Activated CD8-positive, alpha-beta T cell treated with anti-CD3 and anti-CD28 coated beads for 36 hours (primary cell): Measurements from ENCODE around the gene CXCL9. TPM values are rescaled to one million over a fixed set of nuclear protein-coding genes. Genes with fewer than 3 reads are reported as not detected.

ENCODE experiments used
- ATAC-seq: fragments of 200-7000 bp; cut with Tn5 transposase; one replicate; pipeline ENCODE4 v1.10.0; 2021; ENCODE audit warnings: mild to moderate bottlenecking, moderate library complexity
- CTCF ChIA-PET: fragments of 350-600 bp; sonication (Branson Sonifier 250); formaldehyde crosslinking; loops from one replicate; lab custom pipeline; 2021; ENCODE audit warnings: antibody characterized with exemption; lab: Charles Lee
- POLR2A ChIA-PET: fragments of 350-600 bp; sonication (Branson Sonifier 250); formaldehyde crosslinking; loops from one replicate; lab custom pipeline; 2021; ENCODE audit warnings: antibody characterized with exemption; lab: Charles Lee
- DNase-seq: peaks from one replicate; pipeline ENCODE4 v3.0.0-alpha.2; 2020
- H3K27ac Mint-ChIP-seq: one replicate; pipeline ENCODE4 v1.8.0; 2021; ENCODE audit warnings: mild to moderate bottlenecking, mixed read lengths
- H3K27me3 Mint-ChIP-seq: one replicate; pipeline ENCODE4 v1.8.0; 2021; ENCODE audit warnings: mixed read lengths
- H3K36me3 Mint-ChIP-seq: one replicate; pipeline ENCODE4 v1.8.0; 2021; ENCODE audit warnings: low read depth, mixed read lengths
- H3K4me1 Mint-ChIP-seq: one replicate; pipeline ENCODE4 v1.8.0; 2021; ENCODE audit warnings: low read depth, mixed read lengths
- H3K4me3 Mint-ChIP-seq: one replicate; pipeline ENCODE4 v1.8.0; 2021; ENCODE audit warnings: mild to moderate bottlenecking, moderate library complexity, mixed read lengths
- H3K9me3 Mint-ChIP-seq: one replicate; pipeline ENCODE4 v1.8.0; 2021; ENCODE audit warnings: mixed read lengths
- CTCF ChIP-seq: fragments of 200-600 bp; IDR thresholded peaks from one replicate; pipeline ENCODE4 v1.8.0; 2022; ENCODE audit warnings: antibody characterized with exemption, mild to moderate bottlenecking
- intact Hi-C: fragments of 100-400 bp; cut with micrococcal nuclease; formaldehyde crosslinking; loops from one replicate; pipeline ENCODE4 v1.10.0; 2022
- total RNA-seq, 2 experiments: library from RNA; stranded (reverse); gene quantifications; one replicate each; pipeline ENCODE4 v1.2.3, GENCODE V29; 2021

The CXCL9 gene
- total RNA-seq, 2 experiments from 2014 or later = 1.3 to 1.5 TPM

GRCh38 chr4:75980576-75980975 is 26.7 kb downstream of the CXCL9 start:
- peak overlapping the region; percentile 55 for H3K27ac Mint-ChIP-seq

GRCh38 chr4:75976177-75976576 is 31.1 kb downstream of the CXCL9 start:
- no peak for DNase-seq
- ChIA-PET POLR2A (no interaction called here), CTCF (interaction anchor here (1.5 kb wide), 1 partner anchor 12 kb away, joined by 3 read pairs; no protein-coding TSS in a partner anchor)
- Mint-ChIP-seq H3K4me3 (no peak overlapping the region), H3K9me3 (peaks cover 2% of the 10 kb centered on the region), H3K27ac (no peak overlapping the region), H3K4me1 (no peaks in the 10 kb centered on the region), H3K27me3 (no peaks in the 10 kb centered on the region), H3K36me3 (peaks cover 55% of the 10 kb centered on the region)
- no peak for ATAC-seq
- intact Hi-C loops = no loop called here
- TF ChIP-seq CTCF = no peak

More at GRCh38 chr4:75980576-75980975, 26.7 kb downstream of the CXCL9 start:
- intact Hi-C loops = no loop called here
- ChIA-PET CTCF (interaction anchor here (1.5 kb wide), 1 partner anchor 15 kb away, joined by 5 read pairs; no protein-coding TSS in a partner anchor), POLR2A (no interaction called here)
- Mint-ChIP-seq H3K4me1 (no peaks in the 10 kb centered on the region), H3K9me3 (peaks cover 2% of the 10 kb centered on the region), H3K27me3 (no peaks in the 10 kb centered on the region), H3K4me3 (no peak overlapping the region), H3K36me3 (peaks cover 37% of the 10 kb centered on the region)
- ATAC-seq (no peak), DNase-seq (no peak)
- no peak for TF ChIP-seq CTCF

DNA sequence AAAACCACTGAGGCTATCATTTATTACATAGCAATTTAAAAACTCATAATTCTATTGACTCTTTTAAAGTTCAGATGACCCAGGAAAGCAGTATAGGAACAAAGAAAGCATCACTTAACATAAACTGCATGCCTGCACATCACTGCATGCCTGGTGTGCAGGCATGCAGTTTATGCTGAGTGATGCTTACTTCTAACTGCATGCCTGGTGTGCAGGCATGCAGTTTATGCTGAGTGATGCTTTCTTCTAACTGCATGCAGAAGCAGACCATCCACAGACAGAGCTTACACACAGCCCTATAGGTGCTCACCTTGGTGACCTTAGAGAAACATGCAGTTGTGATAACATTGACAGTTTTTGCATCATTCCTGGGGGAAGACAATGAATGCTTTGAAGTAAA is 33.5 kb downstream of the CXCL9 start:
- Mint-ChIP-seq H3K4me3 (no peak overlapping the region), H3K9me3 (peaks cover 2% of the 10 kb centered on the region), H3K36me3 (peaks cover 64% of the 10 kb centered on the region), H3K27ac (no peak overlapping the region), H3K4me1 (no peaks in the 10 kb centered on the region), H3K27me3 (no peaks in the 10 kb centered on the region)
- no peak for TF ChIP-seq CTCF
- intact Hi-C loops = no loop called here
- DNase-seq = no peak
- ATAC-seq = no peak
- ChIA-PET CTCF (no interaction called here), POLR2A (no interaction called here)

- POLR2A ChIA-PET = interaction anchor here (0.6 kb wide), 1 partner anchor 48 kb away, joined by 3 read pairs; no protein-coding TSS in a partner anchor
- no peak overlapping the region for H3K27ac Mint-ChIP-seq
- CTCF ChIA-PET = interaction anchor here (0.5 to 1.0 kb wide), 2 partner anchors 28 to 99 kb away, joined by 3 read pairs; no protein-coding TSS in a partner anchor
Measured at GRCh38 chr4:75968084-75968483, 39.2 kb downstream of the CXCL9 start.

More at GRCh38 chr4:75968084-75968483, 39.2 kb downstream of the CXCL9 start:
- TF ChIP-seq CTCF = no peak
- peaks cover 3% of the 10 kb centered on the region for H3K4me1 Mint-ChIP-seq
- no peak for DNase-seq
- peaks cover 2% of the 10 kb centered on the region for H3K9me3 Mint-ChIP-seq
- no peak for ATAC-seq
- H3K4me3 Mint-ChIP-seq = no peak overlapping the region
- no peaks in the 10 kb centered on the region for H3K27me3 Mint-ChIP-seq
- H3K36me3 Mint-ChIP-seq = peaks cover 81% of the 10 kb centered on the region
- intact Hi-C loops = no loop called here
